Measurements from ENCODE around the gene BRWD1. TPM values are rescaled to one million over a fixed set of nuclear protein-coding genes. Genes with fewer than 3 reads are reported as not detected.
A peak's percentile ranks its signal among the peaks of the same experiment; 100 is the strongest.

Gene BRWD1
- total RNA-seq, 2 experiments from 2014 or later = 53.2 to 61.7 TPM

GRCh38 chr21:39340687-39341086 is 27.3 kb upstream of the BRWD1 start:
- Histone ChIP-seq H3K9me3 (ENCODE audit: low read length) (no peaks in the 10 kb centered on the region), H2AFZ (ENCODE audit: low read length) (no peak overlapping the region), H3K4me1 (ENCODE audit: insufficient read depth, low read length, poor library complexity, severe bottlenecking) (peaks cover 26% of the 10 kb centered on the region), H4K20me1 (ENCODE audit: insufficient read depth, low read length) (peaks cover 12% of the 10 kb centered on the region), H3K36me3 (ENCODE audit: insufficient read depth, low read length) (peaks cover 53% of the 10 kb centered on the region), H3K4me2 (ENCODE audit: low read length) (no peak overlapping the region), H3K27ac (ENCODE audit: low read depth, low read length, poor library complexity, severe bottlenecking) (no peak overlapping the region), H3K4me3 (ENCODE audit: low read depth, low read length, poor library complexity, severe bottlenecking) (no peak overlapping the region), H3K9me2 (ENCODE audit: insufficient read depth, low read length) (no peaks in the 10 kb centered on the region), H3K79me2 (ENCODE audit: insufficient read depth, low read depth, low read length) (peaks cover 27% of the 10 kb centered on the region)
- no peak for DNase-seq (ENCODE audit: low spot score)
- no peak for TF ChIP-seq CTCF (conservative IDR thresholded peaks at IDR 0.05; ENCODE audit: low read length)
- TF ChIP-seq EZH2phosphoT487 (IDR thresholded peaks at IDR 0.05; ENCODE audit: borderline replicate concordance, low read depth, low read length) = no peak
- POLR2A ChIA-PET = interaction anchor here (0.6 to 1.2 kb wide), 3 partner anchors 9 to 157 kb away, joined by 3 read pairs; no protein-coding TSS in a partner anchor
- CTCF ChIA-PET (ENCODE audit: unreplicated experiment) = no interaction called here
- intact Hi-C loops (cut with micrococcal nuclease; ENCODE audit: unreplicated experiment) = no loop called here
- no TSS peak for BruUV-seq (replicated peaks)

GRCh38 chr21:39339231-39339630 is 25.8 kb upstream of the BRWD1 start:
- Histone ChIP-seq H4K20me1 (ENCODE audit: insufficient read depth, low read length) (no peaks in the 10 kb centered on the region), H3K4me3 (ENCODE audit: low read depth, low read length, poor library complexity, severe bottlenecking) (no peak overlapping the region), H3K79me2 (ENCODE audit: insufficient read depth, low read depth, low read length) (peaks cover 12% of the 10 kb centered on the region; the same call in 1 of the 2 replicates), H3K4me1 (ENCODE audit: insufficient read depth, low read length, poor library complexity, severe bottlenecking) (peaks cover 13% of the 10 kb centered on the region), H3K9me3 (ENCODE audit: low read length) (no peaks in the 10 kb centered on the region), H3K4me2 (ENCODE audit: low read length) (no peak overlapping the region), H3K27ac (ENCODE audit: low read depth, low read length, poor library complexity, severe bottlenecking) (no peak overlapping the region), H2AFZ (ENCODE audit: low read length) (no peak overlapping the region), H3K9me2 (ENCODE audit: insufficient read depth, low read length) (no peaks in the 10 kb centered on the region), H3K36me3 (ENCODE audit: insufficient read depth, low read length) (peaks cover 39% of the 10 kb centered on the region)
- ChIA-PET CTCF (ENCODE audit: unreplicated experiment) (no interaction called here), POLR2A (interaction anchor here (0.7 to 2.5 kb wide), 4 partner anchors 8 to 49 kb away, joined by 3 to 9 read pairs (median 6); no protein-coding TSS in a partner anchor)
- TF ChIP-seq CTCF (conservative IDR thresholded peaks at IDR 0.05; ENCODE audit: low read length) (no peak), EZH2phosphoT487 (IDR thresholded peaks at IDR 0.05; ENCODE audit: borderline replicate concordance, low read depth, low read length) (no peak)
- no TSS peak for BruUV-seq (replicated peaks)
- intact Hi-C loops (cut with micrococcal nuclease; ENCODE audit: unreplicated experiment) = no loop called here
- DNase-seq (ENCODE audit: low spot score) = no peak

GRCh38 chr21:39336457-39337008 is 23.1 kb upstream of the BRWD1 start:
- no peaks in the 10 kb centered on the region for H3K9me2 ChIP-seq (ENCODE audit: insufficient read depth, low read length)
- POLR2A ChIA-PET = interaction anchor here (1.3 to 1.9 kb wide), 2 partner anchors 9 to 19 kb away, joined by 4 to 6 read pairs; no protein-coding TSS in a partner anchor
- intact Hi-C loops (cut with micrococcal nuclease; ENCODE audit: unreplicated experiment) = no loop called here
- H2AFZ ChIP-seq (ENCODE audit: low read length) = peak overlapping the region; percentile 59; the same call in 1 of the 2 replicates
- no peak for TF ChIP-seq EZH2phosphoT487 (IDR thresholded peaks at IDR 0.05; ENCODE audit: borderline replicate concordance, low read depth, low read length)
- peak; percentile 64 for TF ChIP-seq CTCF (conservative IDR thresholded peaks at IDR 0.05; ENCODE audit: low read length)
- H3K36me3 ChIP-seq (ENCODE audit: insufficient read depth, low read length) = peaks cover 14% of the 10 kb centered on the region
- no peaks in the 10 kb centered on the region for H3K79me2 ChIP-seq (ENCODE audit: insufficient read depth, low read depth, low read length)
- DNase-seq (ENCODE audit: low spot score) = peak; percentile 54
- H3K9me3 ChIP-seq (ENCODE audit: low read length) = no peaks in the 10 kb centered on the region
- no TSS peak for BruUV-seq (replicated peaks)
- H3K27ac ChIP-seq (ENCODE audit: low read depth, low read length, poor library complexity, severe bottlenecking) = no peak overlapping the region
- peaks cover 22% of the 10 kb centered on the region for H3K4me1 ChIP-seq (ENCODE audit: insufficient read depth, low read length, poor library complexity, severe bottlenecking)
- H3K4me3 ChIP-seq (ENCODE audit: low read depth, low read length, poor library complexity, severe bottlenecking) = no peak overlapping the region
- peak overlapping the region; percentile 16; the same call in 1 of the 2 replicates for H3K4me2 ChIP-seq (ENCODE audit: low read length)
- no peaks in the 10 kb centered on the region for H4K20me1 ChIP-seq (ENCODE audit: insufficient read depth, low read length)
- CTCF ChIA-PET (ENCODE audit: unreplicated experiment) = no interaction called here
